Stimulated activated CD8-positive, alpha-beta memory T cell treated with anti-CD3 and anti-CD28 coated beads, Interleukin-4, amount 100 ng/mL, for 1 hour (primary cell): ENCODE results near the gene PPP1R2.
A peak's percentile ranks its signal among the peaks of the same experiment; 100 is the strongest.
"Not testable (repeated sequence)": the region's sequence is repeated elsewhere in the genome, so short reads cannot be mapped to it uniquely, and the experiment has no call there.

ENCODE experiments used
- DNase-seq, 2 donors: peaks; one replicate each; pipeline ENCODE4 v3.0.0-alpha.2; 2020; ENCODE audit warnings: low read depth in 2 of 2, low spot score in 1 of 2

PPP1R2 gene

GRCh38 chr3:195542698-195543499, at the start of gene PPP1R2:
PPP1R2 (minus strand) TSS chr3:195543325; CDS start chr3:195543025, 300 bp downstream.
- DNase-seq, result peak; percentile 81 to 83

GRCh38 chr3:195591852-195592251, 48.7 kb upstream of the PPP1R2 start:
- no peak for DNase-seq

- DNase-seq, result no peak
These were observed 48.1 kb upstream of the PPP1R2 start for GRCh38 chr3:195591220-195591619.

GRCh38 chr3:195590381-195590780, 47.3 kb upstream of the PPP1R2 start:
- not testable (repeated sequence) for DNase-seq

- DNase-seq, result not testable (repeated sequence)
These were observed 46.7 kb upstream of the PPP1R2 start for GRCh38 chr3:195589796-195590195.

GRCh38 chr3:195587824-195588223, 44.7 kb upstream of the PPP1R2 start:
- DNase-seq, result no peak

- no peak for DNase-seq
These were observed 44.3 kb upstream of the PPP1R2 start for GRCh38 chr3:195587406-195587805.

GRCh38 chr3:195584543-195584870, 41.4 kb upstream of the PPP1R2 start:
- DNase-seq, result no peak

- no peak for DNase-seq
These were observed 40.9 kb upstream of the PPP1R2 start, which contains the start of gene APOD for GRCh38 chr3:195583831-195584542. APOD (minus strand) TSS chr3:195583940; CDS start chr3:195579461, 4,479 bp downstream.

- DNase-seq, result no peak
These were observed 39.8 kb upstream of the PPP1R2 start for GRCh38 chr3:195582947-195583346.

- no peak for DNase-seq
These were observed 37.8 kb upstream of the PPP1R2 start for GRCh38 chr3:195580744-195581443.

GRCh38 chr3:195579281-195579680, 36.2 kb upstream of the PPP1R2 start:
- no peak for DNase-seq

GRCh38 chr3:195578565-195578964, 35.4 kb upstream of the PPP1R2 start:
- DNase-seq, result no peak

GRCh38 chr3:195577645-195578177, 34.6 kb upstream of the PPP1R2 start:
- DNase-seq, result no peak

- no peak for DNase-seq
These were observed 31.6 kb upstream of the PPP1R2 start for GRCh38 chr3:195574497-195575304.

- DNase-seq, result no peak
These were observed 30.7 kb upstream of the PPP1R2 start for GRCh38 chr3:195573611-195574496.

- no peak for DNase-seq
These were observed 28.2 kb upstream of the PPP1R2 start for GRCh38 chr3:195571361-195571760.

GRCh38 chr3:195570912-195571311, 27.8 kb upstream of the PPP1R2 start:
- no peak for DNase-seq

- no peak for DNase-seq
These were observed 27.2 kb upstream of the PPP1R2 start for GRCh38 chr3:195570344-195570743.

- no peak for DNase-seq
These were observed 25.5 kb upstream of the PPP1R2 start for GRCh38 chr3:195568630-195569029.
